ENCODE results near the gene CSTB.

CSTB gene

DNA sequence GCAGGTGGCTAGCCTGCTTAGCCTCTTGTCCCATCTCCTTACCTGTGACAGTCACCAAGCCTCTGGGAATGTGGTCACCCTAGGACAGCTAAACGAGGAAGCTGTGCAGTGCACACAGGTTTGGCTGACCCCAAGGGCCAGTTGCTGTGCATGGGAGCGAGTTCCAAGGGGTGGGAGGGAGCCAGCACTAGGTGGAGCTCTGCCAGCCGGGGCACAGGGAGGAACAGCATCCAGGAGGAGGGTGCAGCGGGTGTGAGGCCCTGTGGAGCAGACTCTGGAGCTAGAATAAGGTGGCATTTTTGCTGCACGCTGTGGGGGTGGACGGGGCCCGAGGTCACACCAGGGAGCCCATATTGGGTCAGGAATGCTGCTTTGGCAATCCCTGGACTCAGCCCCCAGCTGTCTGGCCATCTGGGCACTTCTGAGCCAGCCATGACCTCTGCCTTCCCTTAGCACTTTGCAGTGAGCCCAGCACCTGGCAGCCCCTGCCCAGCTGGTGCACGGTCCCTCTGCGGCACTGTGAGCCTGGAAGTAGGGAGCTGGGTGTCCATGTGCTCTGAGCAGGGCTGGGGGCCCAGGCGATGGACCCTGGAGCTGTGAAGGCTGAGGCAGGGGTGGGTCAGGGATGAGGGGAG, 48.5 kb downstream of the CSTB start:
- no peak for DNase-seq

DNA sequence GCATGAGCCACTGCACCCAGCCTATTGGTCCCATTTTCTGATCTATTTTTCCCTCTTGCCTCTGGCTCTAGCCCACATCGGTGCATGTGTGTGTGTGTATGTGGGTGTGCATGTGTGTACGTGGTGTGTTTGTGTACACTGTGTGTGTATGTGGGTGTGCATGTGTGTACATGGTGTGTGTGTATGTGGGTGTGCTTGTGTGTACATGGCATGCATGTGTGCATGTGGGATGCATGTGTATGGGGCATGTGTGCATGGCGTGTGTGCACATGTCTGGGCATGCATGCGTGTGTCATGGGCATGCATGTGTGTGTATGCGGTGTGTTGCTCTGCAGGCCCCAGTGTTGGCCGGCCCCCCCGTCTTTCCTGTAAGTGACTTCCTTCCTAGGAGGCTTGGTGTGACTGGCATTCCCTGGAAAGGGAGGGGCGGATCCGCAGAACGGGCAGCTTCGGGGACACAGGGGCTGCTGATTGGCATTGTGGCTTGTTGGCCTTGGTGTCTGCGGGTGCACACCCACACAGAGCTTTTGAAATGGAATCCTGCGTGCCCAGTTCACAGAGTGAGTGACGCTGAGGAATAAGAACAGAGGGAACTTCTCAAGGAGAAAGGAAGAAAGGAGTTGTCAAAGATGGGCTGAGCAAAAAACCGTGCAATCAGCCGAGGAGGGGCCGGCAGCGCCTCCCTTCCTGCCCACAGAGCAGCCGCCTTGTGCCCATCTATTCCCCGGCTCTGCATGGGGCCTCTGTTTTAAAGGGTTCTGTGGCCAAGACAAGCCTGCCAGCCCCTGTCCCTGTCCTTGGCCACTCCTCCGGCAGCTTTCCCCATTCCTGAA, 49.2 kb downstream of the CSTB start:
- no peak for DNase-seq
